ENCODE measurements around the gene CFTR. TPM values are rescaled to one million over a fixed set of nuclear protein-coding genes. Genes with fewer than 3 reads are reported as not detected.
"Not testable (repeated sequence)": the region's sequence is repeated elsewhere in the genome, so short reads cannot be mapped to it uniquely, and the experiment has no call there.

CFTR gene
- total RNA-seq, 4 donors from 2014 or later, result not detected

- H3K27ac ChIP-seq, result no peak overlapping the region
- no peak overlapping the region for H3K4me3 ChIP-seq (replicated peaks in 1 of 3)
- H3K27me3 ChIP-seq, result no peaks in the 10 kb centered on the region
- H3K36me3 ChIP-seq, result no peaks in the 10 kb centered on the region
- H3K4me1 ChIP-seq, result no peaks in the 10 kb centered on the region
- 62 to 77% methylated on average over 2 of the region's 2 CpGs for WGBS, 2 donors
- TF ChIP-seq CTCF (IDR thresholded peaks at IDR 0.05), result no peak
- no peak for TF ChIP-seq POLR2A (IDR thresholded peaks at IDR 0.05)
- no peaks in the 10 kb centered on the region for H3K9me3 ChIP-seq
- intact Hi-C loops (cut with DNase I), result no loop called here
- no peak for DNase-seq
These were observed 31.2 kb upstream of the CFTR start for GRCh38 chr7:117448655-117449054.

- H3K4me1 ChIP-seq, result no peaks in the 10 kb centered on the region
- H3K27me3 ChIP-seq, result no peaks in the 10 kb centered on the region
- H3K4me3 ChIP-seq (replicated peaks in 1 of 3), result no peak overlapping the region
- 35% methylated on average over 3 of the region's 3 CpGs for WGBS, 2 donors
- no peak overlapping the region for H3K27ac ChIP-seq
- no peaks in the 10 kb centered on the region for H3K9me3 ChIP-seq
- H3K36me3 ChIP-seq, result no peaks in the 10 kb centered on the region
- TF ChIP-seq CTCF (IDR thresholded peaks at IDR 0.05) (peak in 5 of 6 experiments; percentile 27 to 65 (median 47)), POLR2A (IDR thresholded peaks at IDR 0.05) (no peak)
- no peak for DNase-seq
- intact Hi-C loops (cut with DNase I), result no loop called here
These were observed 20.7 kb upstream of the CFTR start for GRCh38 chr7:117458977-117459583.

DNA sequence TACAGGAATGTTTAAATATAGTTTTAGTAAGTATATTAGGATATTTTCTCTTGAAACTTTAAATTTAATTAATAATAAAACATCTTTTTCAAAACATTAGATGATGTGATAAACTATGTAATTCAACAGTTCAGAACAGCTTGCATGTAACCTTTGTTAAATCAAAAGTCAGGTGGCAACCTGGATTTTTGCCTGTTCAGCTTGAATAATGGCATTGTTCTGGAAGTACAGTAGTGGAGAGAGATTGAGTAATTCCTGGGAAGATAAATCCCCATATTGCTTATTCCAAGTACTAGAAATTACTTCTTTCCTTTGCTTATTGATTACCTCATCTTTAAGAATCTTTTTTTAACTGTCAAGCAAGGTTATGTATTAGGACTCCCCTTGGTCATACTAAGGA lies 20.1 kb upstream of the CFTR start:
- intact Hi-C loops (cut with DNase I), result no loop called here
- no peak for DNase-seq
- no peaks in the 10 kb centered on the region for H3K4me1 ChIP-seq
- H3K27me3 ChIP-seq, result no peaks in the 10 kb centered on the region
- H3K4me3 ChIP-seq (replicated peaks in 1 of 3), result no peak overlapping the region
- H3K27ac ChIP-seq, result no peak overlapping the region
- TF ChIP-seq POLR2A (IDR thresholded peaks at IDR 0.05) (no peak), CTCF (IDR thresholded peaks at IDR 0.05) (no peak)
- H3K9me3 ChIP-seq, result no peaks in the 10 kb centered on the region
- no peaks in the 10 kb centered on the region for H3K36me3 ChIP-seq

DNA sequence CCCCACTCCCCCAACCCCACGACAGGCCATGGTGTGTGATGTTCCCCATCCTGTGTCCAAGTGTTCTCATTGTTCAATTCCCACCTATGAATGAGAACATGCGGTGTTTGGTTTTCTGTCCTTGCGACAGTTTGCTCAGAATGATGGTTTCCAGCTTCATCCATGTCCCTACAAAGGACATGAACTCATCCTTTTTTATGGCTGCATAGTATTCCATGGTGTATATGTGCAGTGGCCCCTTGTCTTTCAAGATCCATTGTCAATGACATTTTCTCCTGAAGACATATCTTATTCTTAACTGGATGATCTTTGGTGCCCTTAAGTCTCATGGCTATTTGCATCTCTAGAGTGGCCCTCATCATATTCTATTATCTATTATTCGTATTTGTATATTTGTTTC lies 19.0 kb upstream of the CFTR start:
- intact Hi-C loops (cut with DNase I); H3K4me1 ChIP-seq; H3K27me3 ChIP-seq; H3K36me3 ChIP-seq; H3K27ac ChIP-seq; H3K4me3 ChIP-seq (replicated peaks in 1 of 3); DNase-seq; H3K9me3 ChIP-seq: not testable (repeated sequence)
- 93 to 96% methylated on average over 4 of the region's 4 CpGs for WGBS, 2 donors

DNA sequence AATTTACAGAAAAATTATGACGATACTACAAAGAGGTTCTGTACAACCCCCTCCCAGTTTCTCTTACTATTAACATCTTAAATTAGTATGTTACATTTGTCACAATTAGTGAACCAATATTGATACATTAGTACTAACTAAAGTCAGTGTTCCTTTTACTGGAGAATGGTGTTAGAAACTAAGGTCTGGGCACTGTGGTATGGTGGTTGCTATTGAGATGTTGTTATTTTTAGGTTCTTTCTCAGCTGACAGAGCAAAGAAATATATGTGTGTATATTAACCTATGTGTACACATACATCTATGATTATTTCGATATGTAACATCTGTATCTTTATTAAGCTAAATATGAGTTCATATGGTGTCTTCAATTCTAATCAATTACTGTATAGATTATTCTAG lies 11.7 kb upstream of the CFTR start:
- intact Hi-C loops (cut with DNase I), result no loop called here
- Histone ChIP-seq H3K27me3 (no peaks in the 10 kb centered on the region), H3K4me1 (no peaks in the 10 kb centered on the region), H3K27ac (no peak overlapping the region), H3K36me3 (no peaks in the 10 kb centered on the region), H3K4me3 (replicated peaks in 1 of 3) (no peak overlapping the region), H3K9me3 (no peaks in the 10 kb centered on the region)
- WGBS, 2 donors, result 91 to 92% methylated on average over 2 of the region's 2 CpGs
- TF ChIP-seq POLR2A (IDR thresholded peaks at IDR 0.05) (no peak), CTCF (IDR thresholded peaks at IDR 0.05) (no peak)
- no peak for DNase-seq

DNA sequence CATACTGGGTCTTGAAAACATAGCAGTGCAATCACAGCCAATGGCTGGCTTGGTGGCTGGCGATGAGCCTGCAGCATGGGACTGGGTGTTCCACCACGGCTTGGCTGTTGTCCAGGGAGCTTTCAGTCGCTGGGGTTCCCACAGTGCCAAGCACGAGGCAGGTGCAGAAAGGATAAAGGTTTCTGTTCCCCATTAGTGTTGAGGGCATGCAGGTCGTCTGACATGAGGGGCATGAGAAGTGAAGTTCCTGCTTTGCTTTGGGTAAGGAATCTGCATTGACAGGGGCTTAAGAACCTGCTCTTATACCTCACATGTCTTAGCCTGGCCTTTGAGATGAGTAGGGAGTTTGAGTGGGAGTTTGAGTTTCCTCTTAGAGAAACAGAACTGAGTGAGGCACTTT lies 9.0 kb upstream of the CFTR start:
- WGBS, 2 donors, result 68 to 69% methylated on average over 5 of the region's 5 CpGs
- H3K9me3 ChIP-seq, result no peaks in the 10 kb centered on the region
- no peaks in the 10 kb centered on the region for H3K27me3 ChIP-seq
- intact Hi-C loops (cut with DNase I), result no loop called here
- no peak overlapping the region for H3K4me3 ChIP-seq (replicated peaks in 1 of 3)
- TF ChIP-seq CTCF (IDR thresholded peaks at IDR 0.05) (no peak), POLR2A (IDR thresholded peaks at IDR 0.05) (no peak)
- H3K36me3 ChIP-seq, result no peaks in the 10 kb centered on the region
- H3K4me1 ChIP-seq, result no peaks in the 10 kb centered on the region
- no peak for DNase-seq
- no peak overlapping the region for H3K27ac ChIP-seq

All from thyroid gland (tissue), 4 donors.